Erythroblast (primary cell): ENCODE results near the gene THOC6.
"Not testable (repeated sequence)": the region's sequence is repeated elsewhere in the genome, so short reads cannot be mapped to it uniquely, and the experiment has no call there.

Experiments used
- DNase-seq, 2 experiments: peaks; one replicate each; lab custom pipeline; 2025; lab: John Stamatoyannopoulos, UW
- GATA1 ChIP-seq: IDR thresholded peaks from 2 replicates; pipeline ENCODE4 v1.6.1; 2011; ENCODE audit warnings: low read depth, mild to moderate bottlenecking, control low read depth, low read length, moderate library complexity
- POLR2A ChIP-seq: IDR thresholded peaks from 2 replicates; pipeline ENCODE4 v1.6.1; 2011; ENCODE audit warnings: mild to moderate bottlenecking, low read length

The THOC6 gene

DNA sequence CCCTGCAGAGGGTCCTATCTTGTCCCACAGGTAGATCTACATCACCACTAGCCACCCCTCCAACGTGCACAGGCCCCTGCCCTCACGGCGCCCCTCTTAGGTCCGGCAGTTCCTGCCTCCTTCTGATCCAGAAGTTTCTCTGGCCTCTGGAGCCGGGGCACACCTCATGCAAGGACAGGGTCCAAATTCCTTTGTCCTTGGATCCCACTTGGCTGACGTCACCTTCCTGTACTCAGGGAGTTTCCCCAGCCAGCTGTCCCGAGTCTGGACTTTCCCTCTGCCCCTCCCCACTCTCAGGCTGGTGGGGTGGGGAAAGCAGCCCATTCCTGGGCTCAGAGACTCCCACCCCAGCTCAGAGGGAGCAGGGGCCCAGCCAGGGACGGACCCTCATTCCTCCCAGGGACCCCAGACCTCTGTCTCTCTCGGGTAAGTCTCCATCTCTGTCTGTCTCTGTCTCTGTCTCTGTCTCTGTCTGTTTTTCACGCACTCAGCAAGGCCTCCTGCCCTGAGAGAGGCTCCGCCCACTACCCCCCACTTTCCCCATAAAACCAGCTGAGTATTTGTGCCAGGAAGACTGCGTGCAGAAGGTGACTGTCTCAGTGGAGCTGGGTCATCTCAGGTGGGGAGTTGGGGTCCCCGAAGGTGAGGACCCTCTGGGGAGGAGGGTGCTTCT, 41.4 kb downstream of the THOC6 start, which contains the start of gene IL32:
TSS of gene IL32 (plus strand) at position 572 of the 673 bp plus-strand sequence. CDS start 172 bp downstream, outside the sequence.
- no peak for DNase-seq
- no peak for TF ChIP-seq POLR2A
- TF ChIP-seq GATA1 = no peak

DNA sequence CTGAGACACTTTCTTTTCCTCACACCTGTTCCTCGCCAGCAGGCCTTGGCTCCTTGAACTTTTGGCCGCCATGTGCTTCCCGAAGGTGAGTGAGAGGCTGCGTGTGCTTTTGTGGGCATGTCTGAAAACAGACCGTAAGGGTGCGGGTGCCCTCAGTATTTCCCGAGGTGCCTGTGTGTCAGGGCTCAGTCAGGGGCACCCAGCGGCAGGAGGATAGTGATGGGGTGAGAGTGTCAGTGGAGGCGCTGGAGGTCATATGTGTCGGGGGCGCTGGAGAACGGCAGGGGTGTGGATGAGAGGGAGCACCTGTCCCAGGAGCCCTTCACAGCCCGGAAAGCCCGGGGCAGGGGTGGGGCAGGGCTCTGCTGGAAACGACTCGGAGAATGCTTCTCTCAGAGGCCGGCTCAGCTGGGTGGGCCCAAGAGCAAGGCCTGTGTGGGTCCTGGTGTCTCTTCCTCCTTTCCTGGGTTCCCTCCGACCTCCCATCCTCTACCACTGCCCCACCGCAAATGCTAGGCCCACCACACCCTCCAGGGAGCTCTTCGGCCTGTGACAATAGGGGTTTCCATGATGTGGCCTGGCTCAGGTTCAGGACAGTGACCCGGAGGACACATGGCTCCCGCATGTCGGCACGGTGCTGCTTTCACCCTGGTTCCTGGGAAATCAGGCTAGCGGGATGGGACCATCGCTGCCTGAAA, 42.1 kb downstream of the THOC6 start:
- DNase-seq = no peak
- TF ChIP-seq POLR2A = no peak
- no peak for TF ChIP-seq GATA1

- no peak for TF ChIP-seq POLR2A
- no peak for TF ChIP-seq GATA1
- DNase-seq = no peak
Measured at GRCh38 chr16:3066440-3066748, 42.6 kb downstream of the THOC6 start.

DNA sequence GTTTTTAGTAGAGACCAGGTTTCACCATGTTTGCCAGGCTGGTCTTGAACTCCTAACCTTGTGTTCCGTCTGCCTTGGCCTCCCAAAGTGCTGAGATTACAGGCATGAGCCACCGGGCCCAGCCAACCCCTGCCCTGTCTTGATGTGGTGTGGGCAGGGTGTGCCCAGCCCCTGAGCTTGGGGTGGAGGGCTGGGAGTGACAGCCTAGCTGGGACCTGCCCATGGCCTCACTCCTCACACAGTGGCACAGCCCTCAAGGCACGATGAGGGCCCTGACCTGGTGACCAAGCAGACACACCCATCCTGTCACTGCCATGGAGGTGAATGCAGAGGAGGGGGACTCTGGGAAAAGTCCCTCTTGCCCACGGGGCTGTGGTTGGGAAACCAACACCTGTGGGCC, 44.7 kb downstream of the THOC6 start:
- no peak for DNase-seq
- TF ChIP-seq GATA1 (no peak), POLR2A (no peak)

GRCh38 chr16:3069146-3069545, 45.3 kb downstream of the THOC6 start:
- not testable (repeated sequence) for DNase-seq

DNA sequence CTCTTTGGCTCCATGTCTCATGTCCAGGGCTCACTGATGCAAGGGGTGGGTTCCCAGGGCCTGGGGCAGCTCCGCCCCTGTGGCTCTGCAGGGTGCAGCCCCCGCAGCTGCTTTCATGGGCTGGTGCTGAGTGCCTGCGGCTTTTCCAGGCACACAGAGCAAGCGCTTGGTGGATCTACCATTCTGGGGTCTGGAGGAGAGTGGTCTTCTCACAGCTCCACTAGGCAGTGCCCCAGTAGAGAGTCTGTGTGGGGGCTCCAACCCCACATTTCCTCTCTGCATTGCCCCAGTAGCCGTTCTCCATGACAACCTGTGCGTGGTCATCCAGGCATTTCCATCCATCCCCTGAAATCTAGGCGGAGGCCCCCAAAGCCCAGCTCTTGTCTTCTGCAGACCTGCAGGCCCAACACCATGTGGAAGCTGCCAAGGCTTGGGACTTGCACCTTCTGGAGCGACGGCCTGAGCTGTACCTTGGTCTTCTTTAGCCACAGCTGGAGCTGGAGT, 46.8 kb downstream of the THOC6 start:
- TF ChIP-seq POLR2A (no peak), GATA1 (no peak)
- DNase-seq = no peak

DNA sequence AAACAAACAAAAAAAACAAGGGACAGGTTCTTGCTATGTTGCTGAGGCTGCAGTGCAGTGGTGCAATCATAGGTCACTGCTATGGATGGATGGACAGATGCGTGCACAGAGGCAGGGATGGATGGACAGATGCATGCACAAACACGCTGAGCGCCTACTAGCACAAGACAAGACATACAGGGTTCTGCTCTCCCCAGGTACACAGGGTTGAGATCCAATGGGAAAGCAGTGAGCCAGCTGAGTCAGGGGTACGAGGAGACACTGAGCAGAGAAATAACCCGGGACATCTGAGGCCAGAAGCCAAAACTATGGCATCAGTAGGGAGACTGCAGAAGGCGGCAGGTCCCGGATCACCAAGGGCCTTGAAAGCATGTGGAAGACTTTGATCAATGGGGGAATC, 47.8 kb downstream of the THOC6 start:
- TF ChIP-seq POLR2A = no peak
- TF ChIP-seq GATA1 = no peak
- no peak for DNase-seq

- not testable (repeated sequence) for DNase-seq
Measured at GRCh38 chr16:3072148-3072547, 48.3 kb downstream of the THOC6 start.

DNA sequence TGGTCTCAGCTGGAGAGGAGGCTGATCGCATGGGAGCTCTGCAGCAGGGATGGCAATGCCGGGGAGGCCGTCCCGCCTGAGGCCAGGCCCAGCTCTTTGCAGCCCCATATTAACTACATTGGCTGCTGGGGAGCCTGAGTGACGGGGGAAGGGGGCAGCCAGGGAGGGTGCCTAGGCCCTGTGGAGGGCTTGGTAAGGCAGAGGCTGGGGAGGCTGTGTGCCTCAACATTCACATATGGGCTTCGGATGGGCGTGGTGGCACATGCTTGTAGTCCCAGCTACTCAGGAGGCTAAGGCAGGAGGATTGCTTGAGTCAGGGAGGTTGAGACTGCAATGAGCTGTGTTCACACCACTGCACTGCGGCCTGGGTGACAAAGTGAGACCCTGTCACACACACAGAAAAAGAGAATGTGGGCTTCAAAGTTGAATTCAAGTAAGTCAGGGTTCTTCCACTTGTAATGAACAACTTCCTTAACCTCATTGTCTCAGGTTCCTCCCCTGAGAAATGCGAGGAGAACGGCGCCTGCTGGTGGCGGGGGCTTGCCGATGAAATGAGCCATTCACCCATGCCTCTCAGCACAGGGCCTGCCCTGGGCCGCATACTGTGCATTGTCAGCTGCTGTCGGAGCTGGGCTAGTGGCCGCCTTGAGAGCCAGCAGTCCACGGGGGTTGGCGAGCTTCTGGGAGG, 48.9 kb downstream of the THOC6 start:
- not testable (repeated sequence) for DNase-seq

- TF ChIP-seq POLR2A = no peak
- TF ChIP-seq GATA1 = no peak
- DNase-seq = no peak
Measured at GRCh38 chr16:3073448-3073847, 49.6 kb downstream of the THOC6 start.

GRCh38 chr16:3074860-3075522, 51.2 kb downstream of the THOC6 start:
- TF ChIP-seq POLR2A (no peak), GATA1 (no peak)
- no peak for DNase-seq

- no peak for DNase-seq
- TF ChIP-seq POLR2A (no peak), GATA1 (no peak)
Measured at GRCh38 chr16:3075523-3075915, 51.7 kb downstream of the THOC6 start.

DNA sequence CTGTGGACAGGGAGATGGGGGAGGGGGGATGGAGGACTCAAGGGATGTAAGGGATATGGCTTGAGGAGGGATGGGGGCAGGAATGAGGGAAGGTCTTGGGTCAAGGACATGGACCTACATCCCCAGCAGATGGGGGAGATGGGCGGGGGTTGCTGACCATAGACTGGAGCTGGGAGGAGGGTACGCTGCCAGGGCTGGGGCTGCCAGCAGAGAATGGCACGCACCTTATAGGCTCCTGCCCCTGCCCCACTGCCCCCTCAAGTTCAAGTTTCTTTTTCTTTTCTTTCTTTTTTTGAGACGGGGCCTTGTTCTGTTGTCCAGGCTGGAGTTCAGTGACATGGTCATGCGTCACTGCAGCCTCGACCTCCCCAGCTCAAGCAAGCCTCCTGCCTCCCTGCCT, 52.1 kb downstream of the THOC6 start:
- DNase-seq = not testable (repeated sequence)

- TF ChIP-seq POLR2A (no peak), GATA1 (no peak)
- no peak for DNase-seq
Measured at GRCh38 chr16:3076577-3076976, 52.7 kb downstream of the THOC6 start.
